Smooth muscle cell (in vitro differentiated cells): ENCODE measurements around the gene WDR59. TPM values are rescaled to one million over a fixed set of nuclear protein-coding genes. Genes with fewer than 3 reads are reported as not detected.
A peak's percentile ranks its signal among the peaks of the same experiment; 100 is the strongest.

Experiments used
- DNase-seq: peaks from one replicate; lab custom pipeline; 2025; ENCODE audit not compliant: unreplicated experiment; lab: John Stamatoyannopoulos, UW
- H2AFZ ChIP-seq: fragments of 200-600 bp; sonication (generic); 2 replicates; pipeline ENCODE4 v1.6.0; 2016; ENCODE audit warnings: antibody characterized with exemption, low read depth, mild to moderate bottlenecking
- H3F3A ChIP-seq: fragments of 200-600 bp; sonication (generic); 2 replicates; pipeline ENCODE4 v1.6.0; 2017; ENCODE audit warnings: antibody characterized with exemption, low read depth
- H3K27ac ChIP-seq: fragments of 200-600 bp; sonication (generic); 2 replicates; pipeline ENCODE4 v1.5.1; 2016; ENCODE audit warnings: low read depth, mild to moderate bottlenecking
- H3K27me3 ChIP-seq: fragments of 200-600 bp; sonication (generic); 2 replicates; pipeline ENCODE4 v1.6.1; 2016; ENCODE audit warnings: low read depth, mild to moderate bottlenecking
- H3K36me3 ChIP-seq: fragments of 200-600 bp; sonication (generic); 2 replicates; pipeline ENCODE4 v1.5.1; 2016; ENCODE audit warnings: low read depth
- H3K4me1 ChIP-seq: fragments of 200-600 bp; sonication (generic); 2 replicates; pipeline ENCODE4 v1.5.1; 2016; ENCODE audit warnings: low read depth
- H3K4me2 ChIP-seq: fragments of 200-600 bp; sonication (generic); 2 replicates; pipeline ENCODE4 v1.6.0; 2016; ENCODE audit warnings: mild to moderate bottlenecking
- H3K4me3 ChIP-seq: fragments of 200-600 bp; sonication (generic); 2 replicates; pipeline ENCODE4 v1.5.1; 2016; ENCODE audit warnings: mild to moderate bottlenecking
- H3K79me2 ChIP-seq: fragments of 200-600 bp; sonication (generic); 2 replicates; pipeline ENCODE4 v1.6.0; 2016; ENCODE audit warnings: low read depth, mild to moderate bottlenecking
- H3K9ac ChIP-seq: fragments of 200-600 bp; sonication (generic); 2 replicates; pipeline ENCODE4 v1.6.0; 2016; ENCODE audit warnings: low read depth
- H3K9me3 ChIP-seq: fragments of 200-600 bp; sonication (generic); replicated peaks from 2 replicates; pipeline ENCODE4 v1.5.1; 2016; ENCODE audit warnings: low read depth
- H4K20me1 ChIP-seq: fragments of 200-600 bp; sonication (generic); 2 replicates; pipeline ENCODE4 v1.6.0; 2016; ENCODE audit warnings: low read depth
- CTCF ChIP-seq: fragments of 200-600 bp; sonication (generic); IDR thresholded peaks from 2 replicates; pipeline ENCODE4 v1.5.1; 2017; ENCODE audit warnings: borderline replicate concordance, mild to moderate bottlenecking, antibody characterized with exemption; ENCODE audit not compliant: insufficient read depth, poor library complexity, severe bottlenecking
- WGBS: methylation state at CpG from one replicate; pipeline ENCODE4 v1.1.7; 2016; ENCODE audit warnings: low lambda C conversion rate; 5-methylcytosine and 5-hydroxymethylcytosine counted together
- polyA plus RNA-seq: library from polyadenylated mRNA; unstranded; fragments of >200 nt; fragmentation: Nextera tagmentation; extraction: Ambion mirVana; gene quantifications from 2 replicates; pipeline ENCODE4 v1.2.1, GENCODE V29; 2016
- total RNA-seq: library from RNA; depleted of rRNA; stranded (reverse); fragments of >200 nt; gene quantifications from 2 replicates; pipeline ENCODE4 v1.2.3, GENCODE V29; 2014

The WDR59 gene
- total and polyA plus RNA-seq, 2 experiments from 2014 or later: 14.3 to 19.2 TPM

- H2AFZ ChIP-seq: no peak overlapping the region
- H3K9me3 ChIP-seq: no peaks in the 10 kb centered on the region
- no peaks in the 10 kb centered on the region for H3K79me2 ChIP-seq
- H3K27me3 ChIP-seq: no peaks in the 10 kb centered on the region
- DNase-seq: no peak
- H4K20me1 ChIP-seq: no peaks in the 10 kb centered on the region
- no peak overlapping the region for H3K4me2 ChIP-seq
- no peak overlapping the region for H3K4me3 ChIP-seq
- H3F3A ChIP-seq: no peaks in the 10 kb centered on the region
- H3K27ac ChIP-seq: no peak overlapping the region
- WGBS: 34% methylated on average over 10 of the region's 10 CpGs
- H3K4me1 ChIP-seq: no peaks in the 10 kb centered on the region
- no peak overlapping the region for H3K9ac ChIP-seq
- peak; percentile 81 for TF ChIP-seq CTCF
- no peaks in the 10 kb centered on the region for H3K36me3 ChIP-seq
Observed at GRCh38 chr16:74862743-74863244, 122.1 kb downstream of the WDR59 start.

DNA sequence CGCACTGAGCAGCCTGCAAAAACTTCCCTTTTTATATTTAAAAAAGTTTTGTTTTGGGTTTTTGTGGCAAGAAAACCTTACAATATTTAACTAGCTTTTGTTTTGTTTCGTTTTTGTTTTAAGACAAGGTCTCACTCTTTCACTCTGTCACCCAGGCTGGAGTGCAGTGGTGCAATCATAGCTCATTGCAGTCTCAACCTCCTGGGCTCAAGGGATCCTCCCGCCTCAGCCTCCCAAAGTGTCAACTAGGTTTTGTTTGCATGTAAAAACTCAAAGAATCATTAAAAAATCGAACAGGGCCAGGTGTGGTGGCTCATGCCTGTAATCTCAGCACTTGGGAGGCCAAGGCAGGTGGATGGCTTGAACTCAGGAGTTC is 132.4 kb downstream of the WDR59 start:
- H3K4me1 ChIP-seq: no peaks in the 10 kb centered on the region
- H3K36me3 ChIP-seq: no peaks in the 10 kb centered on the region
- WGBS: 87% methylated on average over 4 of the region's 4 CpGs
- H3K4me3 ChIP-seq: no peak overlapping the region
- H3K27ac ChIP-seq: no peak overlapping the region
- no peaks in the 10 kb centered on the region for H3K79me2 ChIP-seq
- no peaks in the 10 kb centered on the region for H4K20me1 ChIP-seq
- no peak overlapping the region for H3K9ac ChIP-seq
- no peak overlapping the region for H3K4me2 ChIP-seq
- H3F3A ChIP-seq: no peaks in the 10 kb centered on the region
- no peak overlapping the region for H2AFZ ChIP-seq
- H3K27me3 ChIP-seq: no peaks in the 10 kb centered on the region
- no peaks in the 10 kb centered on the region for H3K9me3 ChIP-seq
- no peak for TF ChIP-seq CTCF
- no peak for DNase-seq

- H3K36me3 ChIP-seq: no peaks in the 10 kb centered on the region
- H3F3A ChIP-seq: no peaks in the 10 kb centered on the region
- no peaks in the 10 kb centered on the region for H3K79me2 ChIP-seq
- no peak overlapping the region for H3K4me3 ChIP-seq
- no peak overlapping the region for H3K9ac ChIP-seq
- WGBS: 74% methylated on average over 7 of the region's 7 CpGs
- no peaks in the 10 kb centered on the region for H3K4me1 ChIP-seq
- H3K4me2 ChIP-seq: no peak overlapping the region
- H4K20me1 ChIP-seq: no peaks in the 10 kb centered on the region
- TF ChIP-seq CTCF: no peak
- H3K27ac ChIP-seq: no peak overlapping the region
- DNase-seq: no peak
- no peak overlapping the region for H2AFZ ChIP-seq
- no peaks in the 10 kb centered on the region for H3K27me3 ChIP-seq
- H3K9me3 ChIP-seq: no peaks in the 10 kb centered on the region
Observed at GRCh38 chr16:74850027-74850426, 134.9 kb downstream of the WDR59 start.

DNA sequence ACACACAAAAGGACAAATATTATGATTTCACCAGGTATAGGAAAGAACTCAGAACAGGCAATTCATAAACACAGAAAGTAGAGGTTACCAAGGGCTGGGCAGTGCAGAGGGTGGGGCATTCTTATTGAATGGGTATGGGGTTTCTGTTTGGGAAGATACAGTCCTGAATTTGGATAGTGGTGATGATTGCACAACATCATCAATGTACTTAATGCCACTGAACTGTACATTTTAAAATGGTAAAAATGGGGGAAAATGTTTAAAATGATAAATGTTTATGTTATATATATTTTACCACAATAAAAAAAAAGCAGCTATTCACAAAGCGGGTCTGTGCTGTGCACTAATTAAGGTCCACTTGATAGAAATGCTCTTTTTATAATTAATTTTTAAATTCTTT is 137.7 kb downstream of the WDR59 start:
- Histone ChIP-seq H2AFZ (no peak overlapping the region), H3K9ac (no peak overlapping the region), H3K4me3 (no peak overlapping the region), H3K9me3 (no peaks in the 10 kb centered on the region), H3F3A (no peaks in the 10 kb centered on the region), H3K36me3 (no peaks in the 10 kb centered on the region), H3K27me3 (no peaks in the 10 kb centered on the region), H3K79me2 (no peaks in the 10 kb centered on the region), H4K20me1 (no peaks in the 10 kb centered on the region), H3K4me1 (no peaks in the 10 kb centered on the region), H3K4me2 (no peak overlapping the region), H3K27ac (no peak overlapping the region)
- no peak for TF ChIP-seq CTCF
- 93% methylated on average over 1 of the region's 1 CpG for WGBS
- DNase-seq: no peak
